ENCODE results near the gene CELA2A.

DNA sequence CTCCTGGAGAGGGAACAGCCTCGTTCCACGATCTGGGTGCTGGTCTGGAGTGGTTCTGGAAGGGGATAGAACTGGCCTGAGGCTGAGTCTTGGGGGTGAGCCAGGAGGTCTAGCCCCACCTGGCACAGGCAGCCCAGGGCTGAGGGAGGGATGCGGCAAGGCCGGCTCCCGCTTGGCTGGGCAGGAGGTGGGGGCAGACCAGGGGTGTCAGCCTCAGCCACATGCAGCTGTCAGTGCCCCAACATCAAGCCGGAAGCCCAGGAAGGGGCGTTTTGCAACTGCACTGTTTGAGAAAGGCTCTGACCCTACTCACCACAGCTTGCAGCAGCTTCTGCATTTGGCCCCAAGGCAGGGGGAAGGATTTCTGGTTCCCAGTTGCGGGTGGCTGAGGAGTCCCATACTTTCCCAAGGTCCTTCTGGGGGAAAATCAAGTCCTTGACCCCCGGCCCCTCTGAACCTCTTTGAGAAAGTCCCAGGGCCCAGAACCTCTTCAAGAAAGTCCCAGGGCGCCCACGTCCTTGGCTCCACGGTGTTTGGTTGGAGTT, 44.9 kb upstream of the CELA2A start:
- TF ChIP-seq CTCF (IDR thresholded peaks at IDR 0.05 in 4 of 5, conservative IDR thresholded peaks at IDR 0.05 in 1 of 5) (no peak), POLR2A (IDR thresholded peaks at IDR 0.05) (no peak)

Measured in gastrocnemius medialis (tissue), 4 donors.